Bronchial epithelial cell (primary cell): ENCODE measurements around the gene CEL. TPM values are rescaled to one million over a fixed set of nuclear protein-coding genes. Genes with fewer than 3 reads are reported as not detected.

Experiments
- DNase-seq: peaks from one replicate; pipeline ENCODE4 v3.0.0-alpha.2; 2010; ENCODE audit warnings: low read depth
- FAIRE-seq: peaks from 2 replicates; lab custom pipeline; 2011; peaks lifted over from hg19 to GRCh38; lab: Jason Lieb, UNC
- H3K27me3 ChIP-seq: 2 replicates; pipeline ENCODE4 v1.5.1; 2011; ENCODE audit warnings: low read length; ENCODE audit not compliant: control insufficient read depth, insufficient read depth
- H3K36me3 ChIP-seq: 2 replicates; pipeline ENCODE4 v1.5.1; 2011; ENCODE audit warnings: low read length; ENCODE audit not compliant: control insufficient read depth, insufficient read depth
- H3K4me3 ChIP-seq: 2 replicates; pipeline ENCODE4 v1.5.1; 2011; ENCODE audit warnings: mild to moderate bottlenecking, low read depth, low read length, control low read depth
- total RNA-seq: library from RNA; depleted of rRNA; stranded (reverse); fragments of >200 nt; gene quantifications from 2 replicates; pipeline ENCODE4 v1.2.1, GENCODE V29; 2014
- TF ChIP-seq, protein P1 (sequence below): IDR thresholded peaks from 2 replicates; pipeline ENCODE4 v1.5.1; 2011; ENCODE audit warnings: mild to moderate bottlenecking, moderate library complexity, low read length, control low read depth, inconsistent platforms; ENCODE audit not compliant: insufficient read depth, severe bottlenecking

Gene CEL
- total RNA-seq, 1 donor from 2014 or later, result 0.53 TPM

DNA sequence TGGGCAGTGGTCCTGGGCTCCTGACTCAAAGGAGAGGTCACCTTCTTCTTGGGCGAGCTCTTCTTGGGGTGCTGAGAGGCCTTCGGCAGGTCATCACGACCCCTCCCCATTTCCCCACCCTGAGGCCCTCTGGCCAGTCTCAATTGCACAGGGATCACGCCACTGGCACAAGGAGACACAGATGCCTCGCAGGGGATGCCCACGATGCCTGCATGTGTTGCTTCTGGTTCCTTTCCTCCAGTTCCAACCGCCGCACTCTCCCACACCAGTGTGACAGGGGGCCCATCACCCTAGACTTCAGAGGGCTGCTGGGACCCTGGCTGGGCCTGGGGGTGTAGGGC is 1.3 kb downstream of the CEL start:
- no peak for FAIRE-seq

DNA sequence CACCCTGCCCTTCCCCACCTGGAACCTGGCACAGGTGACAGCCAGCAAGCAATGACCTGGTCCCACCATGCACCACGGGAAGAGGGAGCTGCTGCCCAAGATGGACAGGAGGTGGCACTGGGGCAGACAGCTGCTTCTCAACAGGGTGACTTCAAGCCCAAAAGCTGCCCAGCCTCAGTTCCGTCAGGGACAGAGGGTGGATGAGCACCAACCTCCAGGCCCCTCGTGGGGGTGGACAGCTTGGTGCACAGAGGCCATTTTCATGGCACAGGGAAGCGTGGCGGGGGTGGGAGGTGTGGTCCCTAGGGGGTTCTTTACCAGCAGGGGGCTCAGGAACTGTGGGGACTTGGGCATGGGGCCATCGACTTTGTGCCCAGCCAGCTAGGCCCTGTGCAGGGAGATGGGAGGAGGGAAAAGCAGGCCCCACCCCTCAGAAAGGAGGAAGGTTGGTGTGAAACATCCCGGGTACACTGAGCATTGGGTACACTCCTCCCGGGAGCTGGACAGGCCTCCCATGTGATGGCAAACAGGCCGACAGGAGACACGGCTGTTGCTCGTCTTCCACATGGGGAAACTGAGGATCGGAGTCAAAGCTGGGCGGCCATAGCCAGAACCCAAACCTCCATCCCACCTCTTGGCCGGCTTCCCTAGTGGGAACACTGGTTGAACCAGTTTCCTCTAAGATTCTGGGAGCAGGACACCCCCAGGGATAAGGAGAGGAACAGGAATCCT is 1.9 kb downstream of the CEL start:
- DNase-seq (no peak), FAIRE-seq (no peak)
- no peaks in the 10 kb centered on the region for H3K27me3 ChIP-seq
- TF ChIP-seq, protein P1, sequence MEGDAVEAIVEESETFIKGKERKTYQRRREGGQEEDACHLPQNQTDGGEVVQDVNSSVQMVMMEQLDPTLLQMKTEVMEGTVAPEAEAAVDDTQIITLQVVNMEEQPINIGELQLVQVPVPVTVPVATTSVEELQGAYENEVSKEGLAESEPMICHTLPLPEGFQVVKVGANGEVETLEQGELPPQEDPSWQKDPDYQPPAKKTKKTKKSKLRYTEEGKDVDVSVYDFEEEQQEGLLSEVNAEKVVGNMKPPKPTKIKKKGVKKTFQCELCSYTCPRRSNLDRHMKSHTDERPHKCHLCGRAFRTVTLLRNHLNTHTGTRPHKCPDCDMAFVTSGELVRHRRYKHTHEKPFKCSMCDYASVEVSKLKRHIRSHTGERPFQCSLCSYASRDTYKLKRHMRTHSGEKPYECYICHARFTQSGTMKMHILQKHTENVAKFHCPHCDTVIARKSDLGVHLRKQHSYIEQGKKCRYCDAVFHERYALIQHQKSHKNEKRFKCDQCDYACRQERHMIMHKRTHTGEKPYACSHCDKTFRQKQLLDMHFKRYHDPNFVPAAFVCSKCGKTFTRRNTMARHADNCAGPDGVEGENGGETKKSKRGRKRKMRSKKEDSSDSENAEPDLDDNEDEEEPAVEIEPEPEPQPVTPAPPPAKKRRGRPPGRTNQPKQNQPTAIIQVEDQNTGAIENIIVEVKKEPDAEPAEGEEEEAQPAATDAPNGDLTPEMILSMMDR, result no peak
- H3K4me3 ChIP-seq, result no peak overlapping the region
- H3K36me3 ChIP-seq, result no peaks in the 10 kb centered on the region

More for the DNA sequence above, 1.3 kb downstream of the CEL start:
- DNase-seq, result no peak
- TF ChIP-seq, protein P1, result no peak
- Histone ChIP-seq H3K27me3 (no peaks in the 10 kb centered on the region), H3K36me3 (peaks cover under 1% of the 10 kb centered on the region), H3K4me3 (no peak overlapping the region)

DNA sequence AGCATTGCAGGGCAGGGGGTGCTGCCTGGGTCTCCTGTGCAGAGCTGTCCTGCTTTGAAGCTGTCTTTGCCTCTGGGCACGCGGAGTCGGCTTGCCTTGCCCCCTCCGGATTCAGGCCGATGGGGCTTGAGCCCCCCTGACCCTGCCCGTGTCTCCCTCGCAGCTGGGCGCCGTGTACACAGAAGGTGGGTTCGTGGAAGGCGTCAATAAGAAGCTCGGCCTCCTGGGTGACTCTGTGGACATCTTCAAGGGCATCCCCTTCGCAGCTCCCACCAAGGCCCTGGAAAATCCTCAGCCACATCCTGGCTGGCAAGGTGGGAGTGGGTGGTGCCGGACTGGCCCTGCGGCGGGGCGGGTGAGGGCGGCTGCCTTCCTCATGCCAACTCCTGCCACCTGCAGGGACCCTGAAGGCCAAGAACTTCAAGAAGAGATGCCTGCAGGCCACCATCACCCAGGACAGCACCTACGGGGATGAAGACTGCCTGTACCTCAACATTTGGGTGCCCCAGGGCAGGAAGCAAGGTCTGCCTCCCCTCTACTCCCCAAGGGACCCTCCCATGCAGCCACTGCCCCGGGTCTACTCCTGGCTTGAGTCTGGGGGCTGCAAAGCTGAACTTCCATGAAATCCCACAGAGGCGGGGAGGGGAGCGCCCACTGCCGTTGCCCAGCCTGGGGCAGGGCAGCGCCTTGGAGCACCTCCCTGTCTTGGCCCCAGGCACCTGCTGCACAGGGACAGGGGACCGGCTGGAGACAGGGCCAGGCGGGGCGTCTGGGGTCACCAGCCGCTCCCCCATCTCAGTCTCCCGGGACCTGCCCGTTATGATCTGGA is 2.7 kb downstream of the CEL start:
- FAIRE-seq (no peak), DNase-seq (no peak)
- TF ChIP-seq, protein P1, result no peak
- H3K4me3 ChIP-seq, result no peak overlapping the region
- no peaks in the 10 kb centered on the region for H3K36me3 ChIP-seq
- H3K27me3 ChIP-seq, result no peaks in the 10 kb centered on the region

DNA sequence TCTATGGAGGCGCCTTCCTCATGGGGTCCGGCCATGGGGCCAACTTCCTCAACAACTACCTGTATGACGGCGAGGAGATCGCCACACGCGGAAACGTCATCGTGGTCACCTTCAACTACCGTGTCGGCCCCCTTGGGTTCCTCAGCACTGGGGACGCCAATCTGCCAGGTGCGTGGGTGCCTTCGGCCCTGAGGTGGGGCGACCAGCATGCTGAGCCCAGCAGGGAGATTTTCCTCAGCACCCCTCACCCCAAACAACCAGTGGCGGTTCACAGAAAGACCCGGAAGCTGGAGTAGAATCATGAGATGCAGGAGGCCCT is 3.2 kb downstream of the CEL start:
- Histone ChIP-seq H3K4me3 (no peak overlapping the region), H3K27me3 (no peaks in the 10 kb centered on the region), H3K36me3 (no peaks in the 10 kb centered on the region)
- TF ChIP-seq, protein P1, result no peak
- FAIRE-seq, result no peak
- DNase-seq, result no peak

DNA sequence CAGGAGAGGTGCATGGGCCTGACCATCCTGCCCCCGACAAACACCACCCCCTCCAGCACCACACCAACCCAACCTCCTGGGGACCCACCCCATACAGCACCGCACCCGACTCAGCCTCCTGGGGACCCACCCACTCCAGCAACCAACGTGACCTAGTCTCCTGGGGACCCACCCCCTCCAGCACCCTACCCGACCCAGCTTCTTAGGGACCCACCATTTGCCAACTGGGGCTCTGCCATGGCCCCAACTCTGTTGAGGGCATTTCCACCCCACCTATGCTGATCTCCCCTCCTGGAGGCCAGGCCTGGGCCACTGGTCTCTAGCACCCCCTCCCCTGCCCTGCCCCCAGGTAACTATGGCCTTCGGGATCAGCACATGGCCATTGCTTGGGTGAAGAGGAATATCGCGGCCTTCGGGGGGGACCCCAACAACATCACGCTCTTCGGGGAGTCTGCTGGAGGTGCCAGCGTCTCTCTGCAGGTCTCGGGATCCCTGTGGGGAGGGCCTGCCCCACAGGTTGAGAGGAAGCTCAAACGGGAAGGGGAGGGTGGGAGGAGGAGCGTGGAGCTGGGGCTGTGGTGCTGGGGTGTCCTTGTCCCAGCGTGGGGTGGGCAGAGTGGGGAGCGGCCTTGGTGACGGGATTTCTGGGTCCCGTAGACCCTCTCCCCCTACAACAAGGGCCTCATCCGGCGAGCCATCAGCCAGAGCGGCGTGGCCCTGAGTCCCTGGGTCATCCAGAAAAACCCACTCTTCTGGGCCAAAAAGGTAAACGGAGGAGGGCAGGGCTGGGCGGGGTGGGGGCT is 4.6 kb downstream of the CEL start:
- H3K36me3 ChIP-seq, result no peaks in the 10 kb centered on the region
- FAIRE-seq (no peak), DNase-seq (no peak)
- H3K27me3 ChIP-seq, result no peaks in the 10 kb centered on the region
- no peak overlapping the region for H3K4me3 ChIP-seq
- TF ChIP-seq, protein P1, result no peak
